H9 (cell line): Measurements from ENCODE around the gene TAS2R3. TPM values are rescaled to one million over a fixed set of nuclear protein-coding genes. Genes with fewer than 3 reads are reported as not detected.

Experiments used
- DNase-seq: peaks from one replicate; pipeline ENCODE4 v3.0.0-alpha.2; 2017
- H2AFZ ChIP-seq: one replicate; pipeline ENCODE4 v1.6.1; 2013; ENCODE audit warnings: mild to moderate bottlenecking, low read length, control low read depth, moderate library complexity
- H2AK5ac ChIP-seq: 2 replicates; pipeline ENCODE4 v1.6.1; 2013; ENCODE audit warnings: low read length, control low read depth, mixed read lengths; ENCODE audit not compliant: insufficient read length
- H2BK120ac ChIP-seq: one replicate; pipeline ENCODE4 v1.6.1; 2013; ENCODE audit warnings: low read depth, mild to moderate bottlenecking, low read length, control low read depth, inconsistent platforms; ENCODE audit not compliant: poor library complexity, severe bottlenecking
- H2BK12ac ChIP-seq: 2 replicates; pipeline ENCODE4 v1.6.1; 2013; ENCODE audit warnings: low read length, control low read depth, mixed read lengths, low read depth; ENCODE audit not compliant: insufficient read length
- H2BK15ac ChIP-seq: 2 replicates; pipeline ENCODE4 v1.6.1; 2013; ENCODE audit warnings: low read depth, low read length, control low read depth
- H2BK20ac ChIP-seq: one replicate; pipeline ENCODE4 v1.6.1; 2013; ENCODE audit warnings: low read depth, mild to moderate bottlenecking, low read length, control low read depth, inconsistent platforms; ENCODE audit not compliant: poor library complexity, severe bottlenecking
- H2BK5ac ChIP-seq: 2 replicates; pipeline ENCODE4 v1.6.1; 2013; ENCODE audit warnings: low read length, control low read depth, mixed read lengths; ENCODE audit not compliant: insufficient read length
- H3K14ac ChIP-seq: 2 replicates; pipeline ENCODE4 v1.6.1; 2013; ENCODE audit warnings: low read length, control low read depth; ENCODE audit not compliant: insufficient read depth
- H3K18ac ChIP-seq: 2 replicates; pipeline ENCODE4 v1.6.1; 2013; ENCODE audit warnings: low read depth, mild to moderate bottlenecking, mixed read lengths, low read length, control low read depth; ENCODE audit not compliant: insufficient read length
- H3K23ac ChIP-seq: 2 replicates; pipeline ENCODE4 v1.6.1; 2013; ENCODE audit warnings: low read length, control low read depth, mixed read lengths, low read depth; ENCODE audit not compliant: insufficient read length
- H3K23me2 ChIP-seq: 2 replicates; pipeline ENCODE4 v1.6.1; 2013; ENCODE audit warnings: low read depth, mild to moderate bottlenecking, mixed read lengths, low read length, control low read depth; ENCODE audit not compliant: insufficient read length, poor library complexity, severe bottlenecking
- H3K27ac ChIP-seq: 2 replicates; pipeline ENCODE4 v1.5.1; 2013; ENCODE audit warnings: low read length, control low read depth, mixed read lengths, low read depth; ENCODE audit not compliant: insufficient read length
- H3K27me3 ChIP-seq: 2 replicates; pipeline ENCODE4 v1.6.1; 2013; ENCODE audit warnings: low read length, control low read depth, inconsistent platforms; ENCODE audit not compliant: insufficient read depth
- H3K4ac ChIP-seq: 2 replicates; pipeline ENCODE4 v1.6.1; 2013; ENCODE audit warnings: low read depth, mild to moderate bottlenecking, control low read depth, inconsistent platforms, low read length, moderate library complexity
- H3K4me1 ChIP-seq: 2 replicates; pipeline ENCODE4 v1.6.1; 2013; ENCODE audit warnings: low read length, control low read depth, inconsistent platforms; ENCODE audit not compliant: insufficient read depth
- H3K4me2 ChIP-seq: 2 replicates; pipeline ENCODE4 v1.6.1; 2013; ENCODE audit warnings: low read length, control low read depth, mixed read lengths; ENCODE audit not compliant: insufficient read length, insufficient read depth
- H3K56ac ChIP-seq: 2 replicates; pipeline ENCODE4 v1.6.1; 2013; ENCODE audit warnings: low read depth, mild to moderate bottlenecking, mixed read lengths, low read length, control low read depth; ENCODE audit not compliant: insufficient read length
- H3K79me1 ChIP-seq: 2 replicates; pipeline ENCODE4 v1.6.1; 2013; ENCODE audit warnings: low read depth, mild to moderate bottlenecking, moderate library complexity, low read length, control low read depth, inconsistent platforms; ENCODE audit not compliant: insufficient read depth, poor library complexity, severe bottlenecking
- H3K79me2 ChIP-seq: 2 replicates; pipeline ENCODE4 v1.6.1; 2013; ENCODE audit warnings: low read length, control low read depth, inconsistent platforms; ENCODE audit not compliant: insufficient read depth
- H3K9ac ChIP-seq: 2 replicates; pipeline ENCODE4 v1.6.1; 2013; ENCODE audit warnings: low read length, control low read depth, mixed read lengths; ENCODE audit not compliant: insufficient read length; ENCODE audit errors: extremely low read depth
- H3K9me3 ChIP-seq: one replicate; pipeline ENCODE4 v1.6.1; 2013; ENCODE audit warnings: low read depth, low read length, inconsistent platforms; ENCODE audit not compliant: control insufficient read depth
- H3T11ph ChIP-seq: one replicate; pipeline ENCODE4 v1.6.1; 2013; ENCODE audit warnings: mild to moderate bottlenecking, low read length, control low read depth, inconsistent platforms
- H4K20me1 ChIP-seq: one replicate; pipeline ENCODE4 v1.6.1; 2013; ENCODE audit not compliant: control insufficient read depth, insufficient read length, insufficient read depth
- H4K5ac ChIP-seq: 2 replicates; pipeline ENCODE4 v1.6.1; 2013; ENCODE audit warnings: low read depth, mild to moderate bottlenecking, mixed read lengths, low read length, control low read depth; ENCODE audit not compliant: insufficient read length
- H4K8ac ChIP-seq: replicated peaks from 2 replicates; pipeline ENCODE4 v1.6.1; 2013; ENCODE audit warnings: low read length, control low read depth, mixed read lengths, low read depth; ENCODE audit not compliant: insufficient read length
- H4K91ac ChIP-seq: 2 replicates; pipeline ENCODE4 v1.6.1; 2013; ENCODE audit warnings: low read depth, mild to moderate bottlenecking, moderate library complexity, mixed read lengths, low read length, control low read depth; ENCODE audit not compliant: insufficient read length
- H3K27ac Mint-ChIP-seq, 3 experiments: 2 replicates in 2 of 3; 3 replicates in 1 of 3; pipeline ENCODE4 v1.8.0; 2020 to 2021; ENCODE audit warnings: mixed read lengths in 3 of 3, mild to moderate bottlenecking in 1 of 3, moderate library complexity in 1 of 3
- H3K27me3 Mint-ChIP-seq: 2 replicates; pipeline ENCODE4 v1.8.0; 2021; ENCODE audit warnings: low read depth, mild to moderate bottlenecking, moderate library complexity, mixed read lengths
- H3K36me3 Mint-ChIP-seq, 3 experiments: 2 replicates in 2 of 3; 3 replicates in 1 of 3; pipeline ENCODE4 v1.8.0; 2020 to 2021; ENCODE audit warnings: low read depth in 3 of 3, mixed read lengths in 3 of 3; ENCODE audit not compliant: insufficient read depth in 1 of 3
- H3K4me1 Mint-ChIP-seq, 2 experiments: 2 replicates each; pipeline ENCODE4 v1.8.0; 2020; ENCODE audit warnings: mixed read lengths in 2 of 2
- H3K4me3 Mint-ChIP-seq, 2 experiments: 2 replicates in 1 of 2; 3 replicates in 1 of 2; pipeline ENCODE4 v1.8.0; 2020 to 2021; ENCODE audit warnings: mild to moderate bottlenecking in 2 of 2, mixed read lengths in 2 of 2, moderate library complexity in 1 of 2
- H3K9me3 Mint-ChIP-seq, 2 experiments: 2 replicates in 1 of 2; 3 replicates in 1 of 2; pipeline ENCODE4 v1.8.0; 2020; ENCODE audit warnings: mild to moderate bottlenecking in 2 of 2, mixed read lengths in 2 of 2, moderate library complexity in 1 of 2
- CTCF ChIP-seq: fragments of 200-600 bp; sonication (generic); conservative IDR thresholded peaks from 3 replicates; pipeline ENCODE4 v1.8.0; 2021; ENCODE audit warnings: antibody characterized with exemption, mild to moderate bottlenecking
- WGBS: extraction: QIAGEN DNeasy Blood & Tissue Kit; methylation state at CpG from one replicate; pipeline ENCODE4 v1.1.7; 2013; ENCODE audit warnings: missing lambda C conversion rate, low lambda C conversion rate, mixed read lengths; ENCODE audit not compliant: insufficient read length; ENCODE audit errors: extremely low coverage; 5-methylcytosine and 5-hydroxymethylcytosine counted together
- total RNA-seq: library from RNA; stranded (reverse); gene quantifications from 2 replicates; pipeline ENCODE4 v1.2.1, GENCODE V29; 2021

The TAS2R3 gene
- total RNA-seq, 1 experiment from 2014 or later: 1.2 TPM

- Mint-ChIP-seq H3K36me3 (peaks cover 47 to 72% (median 55%) of the 10 kb centered on the region in 3 experiments), H3K27me3 (peaks cover 2% of the 10 kb centered on the region; the same call in 1 of the 2 replicates), H3K4me3 (no peak within 1 kb of the TSS), H3K4me1 (no peaks in the 10 kb centered on the region), H3K9me3 (peaks cover 24 to 26% of the 10 kb centered on the region in 2 experiments), H3K27ac (no peak within 1 kb of the TSS)
- H3K9me3 ChIP-seq: peaks cover 14% of the 10 kb centered on the region
- no peak within 1 kb of the TSS for H3T11ph ChIP-seq
- H3K4me2 ChIP-seq: no peak within 1 kb of the TSS
- no peak within 1 kb of the TSS for H2BK5ac ChIP-seq
- H3K27me3 ChIP-seq: no peaks in the 10 kb centered on the region
- no peak within 1 kb of the TSS for H2AK5ac ChIP-seq
- H4K91ac ChIP-seq: no peak within 1 kb of the TSS
- WGBS: no CpG with 5 or more reads among the region's 1 CpG
- H3K4ac ChIP-seq: no peak within 1 kb of the TSS
- no peaks in the 10 kb centered on the region for H3K79me2 ChIP-seq
- H3K14ac ChIP-seq: no peak within 1 kb of the TSS
- H2BK12ac ChIP-seq: no peak within 1 kb of the TSS
- H4K20me1 ChIP-seq: no peaks in the 10 kb centered on the region
- no peak within 1 kb of the TSS for H2BK15ac ChIP-seq
- no peak within 1 kb of the TSS for H4K5ac ChIP-seq
- H4K8ac ChIP-seq: no peak within 1 kb of the TSS
- H2BK20ac ChIP-seq: no peak within 1 kb of the TSS
- no peak within 1 kb of the TSS for H3K18ac ChIP-seq
- TF ChIP-seq CTCF: no peak
- H2AFZ ChIP-seq: no peak within 1 kb of the TSS
- no peak within 1 kb of the TSS for H3K27ac ChIP-seq
- H3K23ac ChIP-seq: no peak within 1 kb of the TSS
- no peak for DNase-seq
- H3K79me1 ChIP-seq: no peaks in the 10 kb centered on the region
- no peak within 1 kb of the TSS for H2BK120ac ChIP-seq
- no peaks in the 10 kb centered on the region for H3K23me2 ChIP-seq
- no peak within 1 kb of the TSS for H3K56ac ChIP-seq
- no peak within 1 kb of the TSS for H3K9ac ChIP-seq
- H3K4me1 ChIP-seq: no peaks in the 10 kb centered on the region
Observed at GRCh38 chr7:141776374-141776773, 12.5 kb downstream of the TAS2R3 start, which contains the start of gene TAS2R4. TSS of gene TAS2R4 (plus strand) at chr7:141776674. CDS start at chr7:141778489, 1,815 bp downstream.
